GM19239 (cell line): ENCODE results near the gene SLC12A3.

Source experiments
- DNase-seq: peaks from one replicate; pipeline ENCODE4 v3.0.0; 2011; ENCODE audit warnings: low spot score; ENCODE audit not compliant: insufficient read length
- FAIRE-seq: peaks from 2 replicates; lab custom pipeline; 2011; peaks lifted over from hg19 to GRCh38; lab: Jason Lieb, UNC

SLC12A3 gene

DNA sequence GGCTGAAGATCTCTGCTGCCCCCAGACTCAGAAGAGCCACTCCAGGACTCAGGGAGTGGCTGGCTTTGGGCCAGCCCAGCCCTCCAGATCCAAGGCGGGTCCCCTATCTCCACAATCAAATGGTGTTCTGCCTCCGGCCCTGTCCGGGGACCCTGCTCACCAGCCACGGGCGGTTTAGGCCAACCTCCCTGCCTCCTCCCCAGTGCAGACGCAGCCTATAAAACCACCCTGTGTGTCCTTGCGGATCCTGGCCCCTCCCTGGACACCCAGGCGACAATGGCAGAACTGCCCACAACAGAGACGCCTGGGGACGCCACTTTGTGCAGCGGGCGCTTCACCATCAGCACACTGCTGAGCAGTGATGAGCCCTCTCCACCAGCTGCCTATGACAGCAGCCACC lies at the start of gene SLC12A3:
TSS of gene SLC12A3 (plus strand) at position 248 of the 400 bp plus-strand sequence. CDS start at position 277, 29 bp downstream.
- no peak for FAIRE-seq

DNA sequence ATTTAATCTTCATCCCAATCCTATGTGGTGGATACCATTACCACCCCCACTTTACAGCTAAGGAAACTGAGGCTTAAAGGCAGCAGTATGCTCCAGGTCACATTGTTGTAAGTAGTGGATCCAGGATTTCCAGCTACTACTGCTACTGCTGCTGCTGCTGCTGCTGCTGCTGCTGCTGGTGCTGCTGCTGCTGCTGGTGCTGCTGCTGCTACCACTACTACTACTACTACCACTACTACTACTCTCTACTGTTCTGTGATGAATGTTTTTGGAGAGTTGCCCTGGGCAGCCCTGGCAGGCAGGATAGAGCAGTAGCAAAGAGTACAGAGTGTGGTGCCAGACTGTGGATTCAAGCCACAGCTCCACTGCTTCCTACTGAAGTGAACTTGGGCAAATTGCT lies 49.3 kb upstream of the SLC12A3 start:
- FAIRE-seq (no peak), DNase-seq (no peak)

More for the DNA sequence above, at the start of gene SLC12A3:
- no peak for DNase-seq

DNA sequence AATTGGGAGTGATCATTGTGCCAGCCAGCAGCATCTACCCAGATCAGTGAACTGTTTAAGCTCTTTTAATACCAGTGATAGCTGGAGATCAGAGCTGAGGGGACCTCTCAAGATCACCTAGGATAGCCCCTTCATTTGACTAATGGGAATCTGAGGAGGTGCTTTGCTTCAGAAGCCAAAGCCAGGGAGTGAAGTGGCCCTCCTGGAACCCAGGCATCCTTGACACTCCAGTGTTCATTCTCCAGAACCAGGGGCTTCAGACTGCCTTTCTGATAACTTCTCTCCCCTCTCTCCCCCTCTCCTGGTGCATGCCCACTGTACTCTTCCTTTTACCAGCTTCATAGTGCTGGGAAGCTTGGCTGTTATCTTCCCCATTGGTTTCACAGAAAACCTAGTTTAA lies 48.0 kb upstream of the SLC12A3 start:
- DNase-seq (no peak), FAIRE-seq (no peak)

- FAIRE-seq (no peak), DNase-seq (no peak)
Measured at GRCh38 chr16:56817938-56818337, 47.1 kb upstream of the SLC12A3 start.

- FAIRE-seq (no peak), DNase-seq (no peak)
Measured at GRCh38 chr16:56823081-56823733, 41.8 kb upstream of the SLC12A3 start.

DNA sequence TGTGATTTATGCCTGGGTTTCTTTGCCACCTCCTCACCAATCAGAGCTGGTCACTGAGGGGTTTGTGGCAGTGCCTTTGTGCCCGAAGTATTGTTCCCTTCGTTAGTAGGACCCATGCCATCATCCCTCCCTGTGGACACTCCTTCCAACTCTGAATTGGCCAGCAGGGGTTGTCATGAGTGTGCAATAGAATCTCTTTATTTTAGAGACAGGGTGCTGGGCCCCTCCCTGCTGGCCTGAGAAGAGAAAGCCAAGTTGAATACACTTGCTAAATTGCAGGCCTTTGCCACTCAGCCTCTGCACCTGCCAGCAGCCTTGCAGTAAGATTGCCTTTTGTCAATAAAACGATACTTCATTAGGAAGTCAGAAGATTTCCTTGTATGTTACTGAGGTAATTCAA lies 40.7 kb upstream of the SLC12A3 start:
- FAIRE-seq (no peak), DNase-seq (no peak)

DNA sequence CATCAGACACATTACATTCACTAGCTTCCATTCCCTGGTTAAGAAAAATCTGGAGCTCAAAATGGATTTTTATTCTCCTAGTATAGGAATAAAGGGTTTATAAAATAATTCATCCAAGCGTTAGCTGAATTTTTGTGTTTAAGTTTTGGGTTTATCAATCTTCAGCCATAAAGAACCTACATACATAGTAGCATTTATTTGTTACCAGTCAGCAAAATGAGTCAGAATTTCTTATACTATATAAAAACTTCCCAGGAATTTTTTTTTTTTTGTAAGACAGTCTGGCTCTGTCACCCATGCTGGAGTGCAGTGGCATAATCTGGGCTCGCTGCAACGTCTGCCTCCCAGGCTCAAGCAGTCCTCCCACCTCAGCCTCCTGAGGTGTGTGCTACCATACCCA lies 40.2 kb upstream of the SLC12A3 start:
- no peak for FAIRE-seq

GRCh38 chr16:56825826-56826225 lies 39.2 kb upstream of the SLC12A3 start:
- FAIRE-seq (no peak), DNase-seq (no peak)

More for the DNA sequence above, 40.2 kb upstream of the SLC12A3 start:
- DNase-seq, result no peak

GRCh38 chr16:56828647-56829046 lies 36.4 kb upstream of the SLC12A3 start:
- no peak for DNase-seq
- FAIRE-seq, result no peak

DNA sequence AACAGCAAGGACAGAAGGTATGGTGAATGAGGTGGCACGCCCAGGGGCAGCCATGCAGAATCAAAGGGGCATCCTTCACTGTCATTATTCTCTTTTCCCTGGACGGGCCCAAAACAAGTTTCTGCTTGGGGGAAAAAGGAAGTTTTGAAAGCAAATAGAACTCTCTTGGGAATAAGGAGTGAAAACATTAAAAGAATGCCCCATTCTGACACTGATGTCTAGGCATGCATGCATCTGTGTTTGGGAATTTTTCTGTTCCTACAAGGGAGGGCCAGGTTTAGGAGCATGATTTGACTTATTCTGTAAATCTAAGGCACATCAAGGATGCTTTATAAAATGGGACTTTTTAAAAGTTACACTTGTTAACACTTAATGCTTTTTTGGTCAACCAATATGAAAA lies 34.3 kb upstream of the SLC12A3 start:
- DNase-seq (no peak), FAIRE-seq (no peak)

GRCh38 chr16:56832768-56833167 lies 32.2 kb upstream of the SLC12A3 start:
- DNase-seq, result no peak
- no peak for FAIRE-seq

DNA sequence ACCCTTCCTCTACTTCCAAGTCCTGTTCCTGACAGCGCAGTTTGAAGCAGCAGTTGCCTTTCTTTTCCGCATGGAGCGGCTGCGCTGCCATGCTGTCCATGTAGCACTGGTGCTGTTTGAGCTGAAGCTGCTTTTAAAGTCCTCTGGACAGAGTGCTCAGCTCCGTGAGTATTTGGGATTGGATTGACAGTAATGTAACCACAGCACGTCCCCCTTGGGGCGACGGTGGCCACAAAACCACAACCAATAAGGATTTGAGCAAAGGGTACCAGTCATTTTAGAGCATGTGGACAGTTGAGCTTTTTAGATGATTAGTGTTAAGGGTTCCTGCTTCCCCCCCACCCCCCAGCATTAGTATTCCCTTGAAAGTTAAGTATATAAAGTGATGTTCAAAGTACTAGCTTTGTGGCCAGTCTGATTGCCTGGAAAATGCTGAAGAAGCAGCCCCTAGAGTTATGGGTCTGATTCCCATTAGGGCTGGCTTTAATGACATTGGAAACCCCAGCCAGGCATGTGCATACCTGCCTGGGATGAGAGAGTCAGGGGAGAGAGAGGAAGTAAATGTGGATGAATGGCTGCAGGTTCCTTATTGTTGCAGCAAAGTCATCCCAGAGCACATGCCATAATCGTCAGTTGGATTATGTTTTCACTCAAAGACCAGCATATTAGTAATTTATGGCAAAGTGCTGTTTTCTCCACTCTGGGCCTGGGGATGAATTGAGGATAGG lies 31.6 kb upstream of the SLC12A3 start:
- FAIRE-seq (no peak), DNase-seq (no peak)

DNA sequence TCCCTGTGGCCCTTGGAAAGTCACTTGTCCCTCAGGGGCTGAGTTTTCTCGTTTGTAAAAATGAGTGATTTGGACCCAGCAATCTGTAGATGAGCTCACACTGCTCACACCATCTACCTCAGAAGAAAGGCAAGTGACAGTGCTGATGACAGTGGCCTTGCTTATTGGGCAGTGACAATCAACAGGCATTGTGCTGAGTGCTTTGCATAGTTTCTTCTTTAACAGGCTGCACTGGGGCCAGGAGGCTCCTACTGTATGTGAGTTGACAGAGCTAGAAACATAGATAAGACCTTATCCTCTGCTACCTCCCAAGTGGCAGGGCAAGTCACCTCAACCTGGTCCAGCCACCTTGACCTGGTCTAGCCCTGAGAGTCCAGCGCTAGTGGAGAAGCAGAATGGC lies 29.7 kb upstream of the SLC12A3 start:
- FAIRE-seq (no peak), DNase-seq (no peak)

- FAIRE-seq, result no peak
- DNase-seq, result no peak
Measured at GRCh38 chr16:56836410-56837230, 28.4 kb upstream of the SLC12A3 start.

DNA sequence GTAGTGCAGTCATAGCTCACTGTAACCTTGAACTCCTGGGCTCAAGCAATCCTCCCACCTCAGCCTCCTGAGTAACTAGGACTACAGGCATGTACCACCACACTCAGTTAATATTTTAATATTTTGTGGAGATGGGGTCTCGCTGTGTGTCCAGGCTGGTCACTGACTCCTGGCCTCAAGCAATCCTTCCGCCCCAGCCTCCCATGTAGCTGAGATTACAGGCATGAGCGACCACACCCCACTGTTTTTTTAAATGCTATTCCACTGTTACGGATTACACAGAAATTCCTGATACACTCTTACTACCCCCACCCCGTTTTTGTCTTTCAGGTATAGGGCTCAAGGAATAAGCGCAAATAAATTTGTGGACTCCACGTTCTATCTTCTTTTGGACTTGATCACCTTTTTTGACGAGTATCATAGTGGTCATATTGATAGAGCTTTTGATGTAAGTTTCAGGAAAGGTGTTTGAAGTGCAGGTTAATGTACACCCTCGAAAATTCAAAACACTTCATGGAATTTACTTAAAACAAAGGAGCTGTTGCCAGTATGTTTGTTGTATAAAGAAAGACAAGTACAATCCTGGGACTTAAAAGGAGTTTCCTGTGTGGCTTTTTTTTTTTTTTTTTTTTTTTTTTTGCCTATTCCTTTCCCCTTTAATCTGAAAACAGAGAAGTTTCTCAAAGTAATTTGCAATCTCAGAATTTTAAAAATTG lies 26.2 kb upstream of the SLC12A3 start:
- FAIRE-seq (no peak), DNase-seq (no peak)

GRCh38 chr16:56841233-56841632 lies 23.8 kb upstream of the SLC12A3 start:
- DNase-seq, result no peak
- no peak for FAIRE-seq

- DNase-seq (no peak), FAIRE-seq (no peak)
Measured at GRCh38 chr16:56841659-56842058, 23.3 kb upstream of the SLC12A3 start.

DNA sequence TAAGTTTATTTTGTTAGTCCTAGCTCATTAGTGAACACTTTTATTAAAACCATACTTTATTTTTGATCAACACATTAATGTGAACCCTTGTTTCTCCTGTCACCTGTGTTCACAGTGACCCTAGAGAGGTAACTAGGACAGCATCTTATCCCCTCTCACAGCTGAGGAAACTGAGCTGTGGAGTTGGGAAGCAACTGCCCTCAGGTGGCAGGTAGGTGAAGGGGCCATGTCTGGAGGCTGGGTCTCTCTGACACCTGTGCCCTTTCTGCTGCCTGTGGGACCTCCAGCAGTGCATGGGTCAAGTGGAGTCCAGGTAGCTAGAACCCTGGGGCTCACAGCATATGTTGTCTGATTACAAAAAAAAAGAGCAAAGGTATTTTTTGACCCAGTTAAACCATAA lies 22.9 kb upstream of the SLC12A3 start:
- DNase-seq (no peak), FAIRE-seq (no peak)

- no peak for DNase-seq
- no peak for FAIRE-seq
Measured at GRCh38 chr16:56844056-56844455, 21.0 kb upstream of the SLC12A3 start.

DNA sequence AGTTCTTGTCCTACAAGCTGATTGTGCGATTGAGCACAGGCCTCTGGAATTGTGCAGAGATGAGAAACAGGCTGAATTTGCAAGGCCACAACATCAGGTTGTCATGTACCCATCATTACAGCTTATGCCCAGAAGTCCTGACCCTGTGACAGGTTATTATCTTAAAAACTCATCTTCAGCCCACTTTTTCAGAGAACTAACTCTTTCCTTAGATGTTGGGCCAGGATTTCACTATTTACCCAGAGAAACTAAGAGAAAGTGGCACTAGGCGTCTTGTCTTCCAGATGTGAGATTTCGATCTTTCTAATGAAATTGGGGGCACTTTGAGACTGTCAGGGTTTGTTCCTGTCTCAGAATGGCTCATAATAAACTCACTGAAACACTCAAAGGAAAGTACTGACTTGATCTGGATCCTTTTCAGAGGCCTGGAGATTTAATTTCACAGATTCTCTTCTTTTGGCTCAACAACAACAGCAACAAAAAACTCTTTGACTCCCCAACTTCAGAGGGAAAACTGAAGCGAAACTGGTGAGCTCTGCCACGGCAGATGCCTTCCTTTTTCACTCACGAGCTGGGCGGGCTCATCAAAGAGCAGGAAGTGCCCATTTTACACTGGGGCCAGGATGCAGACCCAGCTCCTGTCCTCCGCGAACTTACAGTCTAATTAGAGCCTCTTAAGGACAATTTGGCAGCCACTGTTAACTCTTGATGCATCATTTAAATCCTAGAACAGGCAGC lies 17.7 kb upstream of the SLC12A3 start:
- FAIRE-seq, result no peak

More for the DNA sequence above, 17.7 kb upstream of the SLC12A3 start:
- DNase-seq, result no peak
